ENCODE results near the gene SMYD1.

SMYD1 gene

GRCh38 chr2:88148929-88149438 lies 81.4 kb downstream of the SMYD1 start:
- no peak for DNase-seq

DNA sequence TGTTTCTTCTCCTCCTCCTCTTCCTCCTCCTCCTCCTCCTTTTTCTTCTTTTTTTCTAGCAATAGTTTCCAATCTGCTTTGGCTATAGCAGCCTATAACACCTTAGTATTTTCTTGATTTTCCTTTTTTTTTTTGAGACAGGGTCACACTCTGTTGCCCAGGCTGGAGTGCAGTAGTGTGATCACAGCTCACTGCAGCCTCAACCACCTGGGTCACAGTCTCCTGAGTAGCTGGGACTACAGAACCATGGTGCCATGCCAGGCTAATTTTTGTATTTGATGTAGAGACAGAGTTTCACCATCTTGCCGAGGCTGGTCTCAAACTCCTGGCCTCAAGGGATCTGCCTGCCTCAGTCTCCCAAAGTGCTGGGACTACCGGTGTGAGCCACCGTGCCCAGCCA lies 91.9 kb downstream of the SMYD1 start:
- no peak for DNase-seq

- DNase-seq, result peak; percentile 50 to 52
Observed at GRCh38 chr2:88159955-88160415, 92.4 kb downstream of the SMYD1 start.

- DNase-seq, result no peak
Observed at GRCh38 chr2:88160517-88160916, 92.9 kb downstream of the SMYD1 start.

GRCh38 chr2:88161446-88162244 lies 94.0 kb downstream of the SMYD1 start:
- DNase-seq, result no peak
